ENCODE measurements around the gene ELK3.
A peak's percentile ranks its signal among the peaks of the same experiment; 100 is the strongest.

ELK3 gene

DNA sequence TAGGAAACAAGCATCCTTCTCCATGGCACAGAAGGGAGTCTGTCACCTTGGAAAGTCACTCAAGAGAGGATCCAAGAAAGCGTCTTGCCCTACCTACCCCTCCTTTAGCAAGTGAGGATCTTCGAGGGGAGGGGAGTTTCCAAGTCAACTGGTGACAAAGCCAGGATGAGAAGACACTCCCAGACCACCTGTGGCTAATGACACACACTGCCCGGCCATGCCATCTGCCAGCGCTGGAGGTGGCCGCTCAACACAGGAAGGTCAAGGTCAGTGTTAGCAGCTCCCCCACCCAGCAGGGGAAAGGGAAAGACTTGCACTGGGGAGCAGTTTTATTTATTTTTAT is 41.3 kb downstream of the ELK3 start:
- DNase-seq: no peak

DNA sequence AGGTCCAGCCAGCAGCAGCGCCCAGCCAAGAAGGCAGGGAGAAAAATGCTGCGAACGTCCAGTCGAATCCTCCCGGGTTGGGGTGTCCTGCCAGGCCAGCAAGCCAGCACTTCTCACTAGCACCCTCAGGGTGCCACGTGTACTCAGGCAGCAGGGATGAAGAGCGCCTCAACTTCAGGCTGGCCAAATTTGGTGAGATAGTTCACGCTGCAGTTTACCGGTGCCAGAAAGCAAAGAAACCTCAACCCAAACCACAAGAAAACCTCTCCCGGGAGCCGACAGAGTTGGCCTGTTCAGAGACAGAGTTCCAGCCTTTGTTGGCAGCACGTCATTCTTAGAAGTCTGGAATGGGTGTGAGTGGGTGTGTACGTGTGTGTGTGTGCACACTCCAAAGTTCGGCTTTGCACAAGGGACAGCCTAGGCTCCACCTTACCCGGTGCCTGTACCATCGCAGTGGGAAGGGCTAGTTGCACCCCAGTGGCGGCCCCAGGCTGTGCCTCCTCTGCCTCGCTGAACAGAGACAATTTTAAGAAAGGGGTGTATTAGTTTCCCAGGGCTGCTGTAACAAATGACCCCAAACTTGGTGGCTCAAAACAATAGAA is 42.1 kb downstream of the ELK3 start:
- DNase-seq: peak; percentile 40 to 51

GRCh38 chr12:96237035-96237434 is 42.9 kb downstream of the ELK3 start:
- no peak for DNase-seq

GRCh38 chr12:96237465-96238077 is 43.4 kb downstream of the ELK3 start:
- peak; percentile 59 to 70 for DNase-seq

GRCh38 chr12:96238336-96239047 is 44.3 kb downstream of the ELK3 start:
- no peak for DNase-seq

DNA sequence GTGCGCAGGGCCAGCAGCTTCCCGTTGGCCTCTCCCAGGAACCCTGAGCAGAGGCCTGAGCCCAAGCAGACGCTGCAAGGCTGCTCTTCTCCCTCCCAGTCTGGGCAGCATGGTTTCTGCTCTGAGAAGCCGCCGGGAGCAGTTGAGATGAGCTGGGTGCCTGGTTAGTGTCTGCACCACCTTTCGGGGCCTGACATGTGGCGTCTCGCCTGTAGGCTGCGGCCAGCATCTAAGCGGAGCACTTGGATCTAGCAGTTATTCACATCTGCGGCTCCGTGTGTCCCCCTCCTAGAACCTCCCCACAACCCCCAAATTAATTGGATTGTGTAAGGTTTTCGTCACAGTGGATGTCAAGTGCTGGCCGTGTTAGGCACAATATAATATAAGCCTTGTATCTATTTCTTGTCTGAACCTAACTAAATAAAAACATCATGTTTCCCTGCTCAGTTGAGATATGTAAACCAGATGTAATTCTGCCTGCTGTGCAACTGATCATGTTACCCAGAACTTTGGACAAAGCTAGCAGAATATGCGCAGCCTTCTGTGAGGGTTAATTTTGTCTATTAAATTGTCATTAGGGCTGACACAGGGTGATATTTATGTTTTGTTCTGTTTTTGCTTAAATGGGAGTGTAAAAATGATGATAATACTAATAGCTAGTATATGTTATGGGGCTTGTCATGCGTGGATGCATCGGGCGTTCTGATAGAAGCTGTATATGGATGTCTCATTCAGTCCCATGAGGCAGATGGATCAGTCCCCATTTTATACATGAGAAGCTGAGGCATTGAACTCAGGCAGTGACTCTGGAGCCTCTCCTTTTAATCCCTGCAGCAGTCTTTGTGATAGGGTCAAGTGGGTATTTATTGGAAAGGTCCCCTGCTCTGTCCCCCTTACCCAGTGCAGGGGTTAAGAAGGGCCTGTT is 45.8 kb downstream of the ELK3 start:
- DNase-seq: no peak

GRCh38 chr12:96240656-96241055 is 46.5 kb downstream of the ELK3 start:
- no peak for DNase-seq

- no peak for DNase-seq
Observed at GRCh38 chr12:96241431-96241830, 47.3 kb downstream of the ELK3 start.

DNA sequence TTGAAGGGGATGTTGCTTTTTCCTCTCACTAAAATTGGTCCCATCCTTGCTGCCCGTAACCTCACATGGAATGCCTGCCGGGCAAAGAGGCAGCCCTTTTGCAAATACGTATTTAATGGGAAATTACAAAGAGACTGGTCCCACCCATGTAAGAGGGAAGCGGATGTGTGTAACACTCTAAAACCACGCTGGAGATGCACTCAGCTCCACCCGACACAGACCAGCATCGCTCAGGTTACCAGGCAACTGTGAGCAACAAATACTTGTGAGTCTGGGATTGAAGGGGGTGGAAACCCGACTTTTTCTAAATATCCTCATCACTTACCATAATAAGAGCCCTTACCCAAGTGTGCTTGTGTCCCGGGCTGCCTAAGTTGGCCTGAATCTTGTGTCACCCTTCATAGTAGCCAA is 47.7 kb downstream of the ELK3 start:
- peak; percentile 48 to 55 for DNase-seq

GRCh38 chr12:96242597-96242996 is 48.4 kb downstream of the ELK3 start:
- peak in 1 of 2 experiments; percentile 15 for DNase-seq

- DNase-seq: peak; percentile 1 to 7
Observed at GRCh38 chr12:96244826-96245225, 50.7 kb downstream of the ELK3 start.

DNA sequence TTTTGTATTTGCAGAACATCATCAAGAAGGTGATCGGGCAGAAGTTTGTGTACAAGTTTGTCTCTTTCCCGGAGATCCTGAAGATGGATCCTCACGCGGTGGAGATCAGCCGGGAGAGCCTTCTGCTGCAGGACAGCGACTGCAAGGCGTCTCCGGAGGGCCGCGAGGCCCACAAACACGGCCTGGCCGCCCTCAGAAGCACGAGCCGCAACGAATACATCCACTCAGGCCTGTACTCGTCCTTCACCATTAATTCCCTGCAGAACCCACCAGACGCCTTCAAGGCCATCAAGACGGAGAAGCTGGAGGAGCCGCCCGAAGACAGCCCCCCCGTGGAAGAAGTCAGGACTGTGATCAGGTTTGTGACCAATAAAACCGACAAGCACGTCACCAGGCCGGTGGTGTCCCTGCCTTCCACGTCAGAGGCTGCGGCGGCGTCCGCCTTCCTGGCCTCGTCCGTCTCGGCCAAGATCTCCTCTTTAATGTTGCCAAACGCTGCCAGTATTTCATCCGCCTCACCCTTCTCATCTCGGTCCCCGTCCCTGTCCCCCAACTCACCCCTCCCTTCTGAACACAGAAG is 52.8 kb downstream of the ELK3 start:
- DNase-seq: peak; percentile 9 to 15

DNA sequence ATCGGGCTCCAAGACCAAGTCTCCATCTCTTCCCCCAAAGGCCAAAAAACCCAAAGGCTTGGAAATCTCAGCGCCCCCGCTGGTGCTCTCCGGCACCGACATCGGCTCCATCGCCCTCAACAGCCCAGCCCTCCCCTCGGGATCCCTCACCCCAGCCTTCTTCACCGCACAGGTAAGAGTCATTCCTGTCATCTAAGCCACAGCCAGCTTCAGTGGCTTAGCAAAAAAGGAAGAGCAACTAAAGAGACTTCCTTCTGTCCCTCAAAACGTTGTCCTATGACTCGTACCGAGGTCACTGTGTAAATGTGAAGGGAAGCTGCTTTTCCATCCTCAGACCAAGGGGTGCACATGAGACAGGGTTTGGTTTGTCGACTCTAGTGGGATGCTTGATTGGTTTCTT is 53.4 kb downstream of the ELK3 start:
- peak in 1 of 2 experiments; percentile 33 for DNase-seq

DNA sequence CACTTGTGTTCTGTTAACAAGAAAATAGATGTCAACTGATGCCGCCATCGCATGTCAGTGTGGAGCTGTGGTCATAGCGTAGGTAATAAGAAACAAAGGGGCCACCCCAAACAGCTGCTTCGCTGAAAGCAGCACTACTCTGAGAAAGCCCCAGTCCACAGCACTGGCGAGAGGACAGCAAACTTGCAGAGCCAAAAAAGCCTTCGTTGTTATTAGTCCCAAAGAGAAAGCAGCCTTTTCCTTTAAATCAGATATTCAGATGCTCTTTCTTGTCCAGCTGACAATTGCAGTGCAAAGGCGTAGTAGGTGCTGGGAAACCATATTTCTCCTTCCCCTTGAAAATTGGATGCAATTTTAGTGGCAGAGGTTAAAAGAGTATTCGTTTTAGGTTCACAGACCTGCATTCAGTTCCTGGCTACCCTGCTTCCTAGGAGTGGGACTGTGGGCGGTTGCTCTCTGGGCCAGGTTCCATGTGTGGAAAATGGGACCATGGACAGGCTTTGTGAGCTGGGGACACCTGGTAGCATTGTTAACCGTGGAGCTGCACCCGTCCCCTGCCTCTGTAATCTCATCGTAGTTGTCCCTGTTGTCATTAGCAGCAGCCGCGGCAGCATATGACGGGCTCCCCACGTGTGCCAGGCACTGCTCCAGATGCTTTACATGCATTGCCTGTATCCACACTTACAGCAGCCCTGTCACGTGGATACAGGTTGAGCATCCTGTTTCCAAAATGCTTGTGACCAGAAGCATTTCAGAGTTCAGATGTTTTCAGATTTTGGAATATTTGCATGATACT is 54.2 kb downstream of the ELK3 start:
- peak; percentile 11 to 15 for DNase-seq

DNA sequence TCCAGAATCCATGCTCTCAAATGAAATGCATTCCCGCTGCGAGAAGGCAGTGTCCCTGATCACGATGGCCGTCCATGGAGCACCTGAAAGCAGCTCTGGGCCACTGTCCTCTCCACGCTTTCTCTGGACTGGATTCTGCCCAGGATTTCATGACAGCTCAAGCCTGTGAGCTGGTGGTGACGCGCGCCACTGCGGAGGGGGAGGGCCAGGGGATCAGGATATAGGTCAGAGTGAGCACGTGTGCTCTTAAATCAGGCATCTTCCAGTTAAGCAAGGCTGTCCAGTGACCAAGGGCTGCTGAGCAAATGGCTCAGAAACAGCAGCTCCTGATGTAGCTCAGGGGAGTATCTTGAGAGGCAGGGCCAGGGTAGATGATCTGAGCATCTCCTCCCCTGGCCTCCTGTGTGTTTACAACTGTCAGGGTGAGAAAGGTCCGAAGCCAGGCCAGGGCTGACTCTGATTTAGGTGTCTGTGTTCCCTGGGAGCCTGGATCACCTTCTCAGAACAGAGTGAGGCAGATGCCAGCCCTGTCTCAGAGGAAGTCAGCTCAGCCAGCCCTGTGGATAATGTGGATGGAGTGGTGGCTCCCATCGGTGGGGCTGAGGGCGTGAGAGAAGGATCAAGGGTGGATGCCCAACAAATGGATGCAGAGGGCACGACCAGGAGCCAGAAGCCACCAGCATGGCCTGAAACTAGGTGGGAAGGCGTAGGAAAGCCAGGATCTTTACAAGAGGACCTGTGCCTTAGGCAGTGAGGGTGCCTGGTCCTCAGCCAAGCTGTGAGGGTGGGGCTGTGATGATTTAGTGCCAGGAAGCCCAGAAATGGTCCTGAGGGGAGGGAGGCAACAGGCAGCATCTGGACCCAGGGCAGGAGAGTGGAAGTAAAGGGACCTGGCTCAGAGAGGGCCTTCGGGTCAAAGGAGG is 55.3 kb downstream of the ELK3 start:
- peak; percentile 13 to 17 for DNase-seq

DNA sequence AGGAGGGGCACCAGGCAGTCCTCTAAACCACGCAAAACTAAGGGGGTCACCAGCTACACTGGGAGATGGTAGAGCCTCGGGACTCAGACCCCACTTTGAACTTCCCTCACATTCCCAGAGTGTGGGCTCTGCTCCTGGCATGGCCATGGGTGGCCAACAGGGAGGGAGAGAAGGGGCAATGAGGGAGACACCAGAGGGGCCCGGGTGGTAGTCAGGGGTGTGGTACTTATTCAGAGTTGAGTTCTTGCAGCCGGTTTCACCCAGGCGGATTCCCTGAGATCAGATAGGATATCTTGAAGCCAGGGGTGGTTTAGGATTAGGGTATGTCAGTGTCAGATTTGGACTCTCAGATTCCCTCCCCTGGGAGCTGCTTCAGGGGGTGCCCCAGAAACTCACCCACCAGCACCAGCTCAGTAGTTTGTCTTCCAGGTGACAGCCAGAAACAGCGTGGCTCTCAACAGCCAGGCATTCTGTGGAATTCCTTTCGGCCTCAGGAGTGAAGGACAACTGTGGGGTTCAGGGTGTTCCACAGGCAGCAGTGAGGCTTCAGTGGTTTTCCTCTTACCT is 56.0 kb downstream of the ELK3 start:
- DNase-seq: peak; percentile 10 to 14

DNA sequence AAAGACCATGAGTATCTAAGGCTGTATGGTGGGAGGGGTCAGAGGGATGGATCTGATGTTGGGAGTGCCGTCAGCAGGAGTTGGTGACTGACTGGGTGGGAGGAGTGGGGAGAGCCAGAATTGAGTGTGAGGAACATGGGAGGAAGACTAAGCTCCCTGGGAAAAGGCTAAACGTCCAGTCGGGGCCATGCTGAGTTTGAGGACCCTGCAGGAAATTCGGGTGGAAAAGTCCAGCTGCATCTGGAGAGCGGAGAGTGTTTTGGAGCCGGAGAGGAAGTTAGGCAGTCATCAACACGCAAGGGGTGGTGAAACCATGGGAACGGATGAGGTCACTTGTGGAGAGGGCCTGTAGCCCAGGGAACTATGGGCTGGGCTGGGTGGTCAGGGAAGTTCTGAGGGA is 60.9 kb downstream of the ELK3 start:
- DNase-seq: no peak

DNA sequence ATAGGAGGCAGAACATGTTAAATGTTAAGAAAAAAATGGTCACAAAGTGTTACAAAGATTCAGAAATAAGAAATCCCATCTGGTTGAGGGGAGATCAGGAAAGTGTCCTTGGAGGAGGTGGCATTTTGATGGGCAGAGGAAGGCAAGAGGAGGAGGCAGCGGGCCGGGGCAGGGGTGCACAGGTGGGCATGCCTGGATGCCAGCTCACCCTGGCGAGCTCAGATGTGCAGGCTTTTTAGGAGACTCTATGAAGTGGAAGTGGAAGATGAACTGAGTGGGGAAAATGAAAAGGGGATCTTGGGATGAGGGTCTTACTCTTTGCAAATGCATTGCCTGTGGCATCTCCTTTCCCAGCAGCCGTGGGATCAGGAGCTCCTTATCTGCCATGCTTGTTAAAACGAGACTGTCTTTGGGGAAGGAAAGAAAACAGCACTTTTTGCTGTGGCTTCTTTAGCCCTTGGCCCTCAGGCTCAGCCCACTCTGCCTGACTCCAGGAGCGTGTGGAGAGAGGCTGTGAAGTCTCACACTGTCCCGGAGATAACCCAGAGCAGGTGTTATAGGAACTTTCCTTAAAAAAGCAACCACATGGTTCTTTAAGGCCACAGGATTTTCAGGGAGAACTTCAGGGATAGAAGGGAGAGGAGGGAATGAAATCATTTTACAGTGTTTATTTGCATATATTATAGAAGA is 62.6 kb downstream of the ELK3 start:
- no peak for DNase-seq

- no peak for DNase-seq
Observed at GRCh38 chr12:96257550-96258103, 63.5 kb downstream of the ELK3 start.

Measured in activated T-cell treated with anti-CD3 and anti-CD28 coated beads, Interleukin-2, amount 50 U/mL, for 48 hours (primary cell).